A549 (cell line): ENCODE data around the gene TRIM74.
"Not testable (repeated sequence)": the region's sequence is repeated elsewhere in the genome, so short reads cannot be mapped to it uniquely, and the experiment has no call there.

Experiments
- KDM1A ChIP-seq: fragments of 200-600 bp; sonication (generic); IDR thresholded peaks from 2 replicates; pipeline ENCODE4 v1.6.1; 2016; ENCODE audit warnings: low read depth, mild to moderate bottlenecking
- SMC3 ChIP-seq: fragments of >200 bp; sonication (Bioruptor Twin); formaldehyde crosslinking; IDR thresholded peaks from 3 replicates; pipeline ENCODE4 v1.6.1; 2018; ENCODE audit warnings: inconsistent platforms
- TF ChIP-seq, protein P1 (sequence below): fragments of >200 bp; sonication (Bioruptor Twin); formaldehyde crosslinking; IDR thresholded peaks from 3 replicates; pipeline ENCODE4 v1.5.1; 2016

DNA sequence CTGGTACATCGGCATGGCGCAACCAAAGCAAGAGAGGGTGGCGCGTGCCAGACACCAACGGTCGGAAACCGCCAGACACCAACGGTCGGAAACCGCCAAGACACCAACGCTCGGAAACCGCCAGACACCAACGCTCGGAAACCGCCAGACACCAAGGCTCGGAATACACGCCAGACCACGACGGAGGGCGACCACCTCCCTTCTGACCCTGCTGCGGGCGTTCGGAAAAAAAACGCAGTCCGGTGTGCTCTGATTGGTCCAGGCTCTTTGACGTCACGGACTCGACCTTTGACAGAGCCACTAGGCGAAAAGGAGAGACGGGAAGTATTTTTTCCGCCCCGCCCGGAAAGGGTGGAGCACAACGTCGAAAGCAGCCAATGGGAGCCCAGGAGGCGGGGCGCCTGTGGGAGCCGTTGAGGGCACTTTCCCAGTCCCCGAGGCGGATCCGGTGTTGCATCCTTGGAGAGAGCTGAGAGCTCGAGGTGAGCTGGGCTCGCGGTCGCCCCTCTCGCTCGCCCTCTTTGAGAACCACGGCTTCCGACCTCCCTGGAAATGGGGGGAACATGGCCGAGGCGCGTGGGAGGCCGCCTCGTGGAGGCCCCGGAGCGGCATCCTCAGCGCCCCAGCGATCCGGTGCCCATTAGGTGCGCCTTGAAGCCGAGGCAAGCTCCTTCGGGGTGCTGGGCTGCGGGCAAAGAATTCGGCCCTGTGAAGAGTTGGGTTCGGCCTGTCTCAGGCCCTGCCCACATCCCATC lies 36.6 kb upstream of the TRIM74 start:
- TF ChIP-seq, protein P1, sequence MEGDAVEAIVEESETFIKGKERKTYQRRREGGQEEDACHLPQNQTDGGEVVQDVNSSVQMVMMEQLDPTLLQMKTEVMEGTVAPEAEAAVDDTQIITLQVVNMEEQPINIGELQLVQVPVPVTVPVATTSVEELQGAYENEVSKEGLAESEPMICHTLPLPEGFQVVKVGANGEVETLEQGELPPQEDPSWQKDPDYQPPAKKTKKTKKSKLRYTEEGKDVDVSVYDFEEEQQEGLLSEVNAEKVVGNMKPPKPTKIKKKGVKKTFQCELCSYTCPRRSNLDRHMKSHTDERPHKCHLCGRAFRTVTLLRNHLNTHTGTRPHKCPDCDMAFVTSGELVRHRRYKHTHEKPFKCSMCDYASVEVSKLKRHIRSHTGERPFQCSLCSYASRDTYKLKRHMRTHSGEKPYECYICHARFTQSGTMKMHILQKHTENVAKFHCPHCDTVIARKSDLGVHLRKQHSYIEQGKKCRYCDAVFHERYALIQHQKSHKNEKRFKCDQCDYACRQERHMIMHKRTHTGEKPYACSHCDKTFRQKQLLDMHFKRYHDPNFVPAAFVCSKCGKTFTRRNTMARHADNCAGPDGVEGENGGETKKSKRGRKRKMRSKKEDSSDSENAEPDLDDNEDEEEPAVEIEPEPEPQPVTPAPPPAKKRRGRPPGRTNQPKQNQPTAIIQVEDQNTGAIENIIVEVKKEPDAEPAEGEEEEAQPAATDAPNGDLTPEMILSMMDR = not testable (repeated sequence)
- not testable (repeated sequence) for TF ChIP-seq KDM1A, SMC3
